HepG2 (cell line): ENCODE measurements around the gene ZFPM1. TPM values are rescaled to one million over a fixed set of nuclear protein-coding genes. Genes with fewer than 3 reads are reported as not detected.
A peak's percentile ranks its signal among the peaks of the same experiment; 100 is the strongest.

Source experiments
- ATAC-seq: fragments of 200-7000 bp; cut with Tn5 transposase; 3 replicates; pipeline ENCODE4 v1.9.1; 2020; ENCODE audit warnings: mild to moderate bottlenecking, moderate library complexity
- BruUV-seq: library from RNA; stranded (reverse); fragments of 400-500 nt; replicated peaks from 2 replicates; lab custom pipeline; 2021; lab: Mats Ljungman, UMichigan
- CTCF ChIA-PET: fragments of 300-600 bp; formaldehyde crosslinking; extraction: SDS; loops from one replicate; lab custom pipeline; 2021; ENCODE audit warnings: low total read pairs, inconsistent platforms, low intra/inter-chr PET ratio; lab: Yijun Ruan, JAX
- POLR2A ChIA-PET: fragments of 350-600 bp; sonication (Branson Sonifier 250); formaldehyde crosslinking; loops from one replicate; lab custom pipeline; 2020; ENCODE audit warnings: antibody characterized with exemption, inconsistent platforms; lab: Yijun Ruan, JAX
- DNase-seq: peaks from one replicate; pipeline ENCODE4 v3.0.0-alpha.2; 2015; ENCODE audit warnings: low spot score
- FAIRE-seq: peaks from 3 replicates; lab custom pipeline; 2011; peaks lifted over from hg19 to GRCh38; lab: Jason Lieb, UNC
- H2AFZ ChIP-seq: one replicate; pipeline ENCODE4 v1.6.1; 2011; ENCODE audit warnings: low read length, inconsistent platforms
- H3K27ac ChIP-seq: fragments of 300-600 bp; 3 replicates; pipeline ENCODE4 v1.8.0; 2011; ENCODE audit warnings: mixed run types, mild to moderate bottlenecking, mixed read lengths, low read length, inconsistent platforms; ENCODE audit not compliant: insufficient read depth; ENCODE audit errors: extremely low read length
- H3K27me3 ChIP-seq, 2 experiments: fragments of 200-600 bp in 1 of 2; 2 replicates in 1 of 2; 3 replicates in 1 of 2; pipeline versions ENCODE4 v1.6.0 to v1.8.0; 2011; ENCODE audit warnings: low read length in 2 of 2, mild to moderate bottlenecking in 2 of 2, moderate library complexity in 2 of 2, inconsistent platforms in 1 of 2; ENCODE audit not compliant: insufficient read depth in 2 of 2, control insufficient read depth in 1 of 2
- H3K36me3 ChIP-seq, 2 experiments: fragments of 200-600 bp in 1 of 2; replicated peaks in 1 of 2; 2 replicates in 1 of 2; 3 replicates in 1 of 2; pipeline versions ENCODE4 v1.5.1 to v1.8.0; 2011; ENCODE audit warnings: low read length in 2 of 2, inconsistent platforms in 1 of 2; ENCODE audit not compliant: insufficient read depth in 2 of 2, control insufficient read depth in 1 of 2
- H3K4me1 ChIP-seq: 2 replicates; pipeline ENCODE4 v1.5.1; 2012; ENCODE audit warnings: low read length, inconsistent platforms; ENCODE audit not compliant: insufficient read depth
- H3K4me2 ChIP-seq: 2 replicates; pipeline ENCODE4 v1.6.0; 2011; ENCODE audit warnings: low read depth, low read length, inconsistent platforms
- H3K4me3 ChIP-seq, 3 experiments: fragments of 200-600 bp in 1 of 3; sonication (generic), shearing (Covaris generic) in 1 of 3; replicated peaks in 1 of 3; 2 replicates each; pipeline ENCODE4 v1.5.1; 2011 to 2016; ENCODE audit warnings: low read length in 3 of 3, inconsistent platforms in 2 of 3, low read depth in 2 of 3, mild to moderate bottlenecking in 2 of 3, control low read depth in 1 of 3, mixed read lengths in 1 of 3; ENCODE audit not compliant: insufficient read depth in 1 of 3
- H3K79me2 ChIP-seq: one replicate; pipeline ENCODE4 v1.6.1; 2011; ENCODE audit warnings: low read length, inconsistent platforms; ENCODE audit not compliant: insufficient read depth
- H3K9ac ChIP-seq: 2 replicates; pipeline ENCODE4 v1.6.0; 2011; ENCODE audit warnings: mild to moderate bottlenecking, low read depth, low read length, inconsistent platforms; ENCODE audit not compliant: insufficient read depth
- H3K9me3 ChIP-seq: 2 replicates; pipeline ENCODE4 v1.5.1; 2012; ENCODE audit warnings: mild to moderate bottlenecking, low read length
- H4K20me1 ChIP-seq: 2 replicates; pipeline ENCODE4 v1.6.0; 2011; ENCODE audit warnings: inconsistent platforms, mild to moderate bottlenecking, low read length, moderate library complexity; ENCODE audit not compliant: insufficient read depth
- ESRRA ChIP-seq: sonication (generic); formaldehyde crosslinking; IDR thresholded peaks from 2 replicates; pipeline ENCODE4 v1.5.1; 2020; ENCODE audit warnings: mild to moderate bottlenecking, low read depth, missing genetic modification reagents
- EZH2 ChIP-seq: conservative IDR thresholded peaks from 2 replicates; pipeline ENCODE4 v1.6.1; 2012; ENCODE audit warnings: mild to moderate bottlenecking, low read depth, low read length, moderate library complexity
- MED8 ChIP-seq: sonication (generic); formaldehyde crosslinking; IDR thresholded peaks from 2 replicates; pipeline ENCODE4 v1.8.1; 2023; ENCODE audit warnings: mild to moderate bottlenecking, missing genetic modification reagents; ENCODE audit not compliant: insufficient replicate concordance
- MTA1 ChIP-seq: sonication (generic); formaldehyde crosslinking; IDR thresholded peaks from 2 replicates; pipeline ENCODE4 v1.4.0; 2020; ENCODE audit warnings: missing genetic modification reagents, mild to moderate bottlenecking, borderline replicate concordance
- MYPOP ChIP-seq: sonication (generic); formaldehyde crosslinking; IDR thresholded peaks from 2 replicates; pipeline ENCODE4 v1.8.1; 2023; ENCODE audit warnings: mild to moderate bottlenecking, moderate library complexity, missing genetic modification reagents
- ZFP36 ChIP-seq: fragments of 150-350 bp; IDR thresholded peaks from 2 replicates; pipeline ENCODE4 v1.6.1; 2018; ENCODE audit warnings: borderline replicate concordance, low read length, low read depth; ENCODE audit not compliant: partially characterized antibody
- ZNF670 ChIP-seq: sonication (generic); formaldehyde crosslinking; IDR thresholded peaks from 2 replicates; pipeline ENCODE4 v1.8.0; 2022; ENCODE audit warnings: mild to moderate bottlenecking, missing genetic modification reagents, borderline replicate concordance
- ZNF768 ChIP-seq: sonication (generic); formaldehyde crosslinking; IDR thresholded peaks from 2 replicates; pipeline ENCODE4 v1.4.0; 2020; ENCODE audit warnings: missing genetic modification reagents
- ZSCAN30 ChIP-seq: sonication (generic); formaldehyde crosslinking; IDR thresholded peaks from 2 replicates; pipeline ENCODE4 v1.5.0; 2020; ENCODE audit warnings: mild to moderate bottlenecking, missing genetic modification reagents
- WGBS: methylation state at CpG from one replicate; pipeline ENCODE4 v1.1.6; 2017; ENCODE audit warnings: low lambda C conversion rate; 5-methylcytosine and 5-hydroxymethylcytosine counted together
- in situ Hi-C: cut with HindIII; loops from 2 replicates; pipeline ENCODE4 v1.10.0; 2017; ENCODE audit warnings: low pct_unique_long_range_greater_than_20kb; ENCODE audit not compliant: extremely low pct_ligation_motif_present
- intact Hi-C: fragments of 100-400 bp; cut with micrococcal nuclease; formaldehyde crosslinking; loops from one replicate; pipeline ENCODE4 v1.10.0; 2022; ENCODE audit not compliant: unreplicated experiment
- polyA plus RNA-seq, 8 experiments: library from polyadenylated mRNA; depleted of rRNA in 3 of 8; stranded (reverse) in 7 of 8; unstranded in 1 of 8; fragments of >200 nt; fragmentation: Illumina TruSeq in 4 of 8; extraction: Trizol in 4 of 8; gene quantifications; 2 replicates each; pipeline versions ENCODE4 v1.2.1 to v1.2.3, GENCODE V29; 2011 to 2016; ENCODE audit warnings: low read depth in 4 of 8, missing spikeins in 1 of 8, mixed read lengths in 1 of 8; ENCODE audit not compliant: insufficient read depth in 1 of 8
- total RNA-seq, 5 experiments: library from RNA; depleted of rRNA; stranded (reverse); fragments of >200 nt; fragmentation: Illumina TruSeq; extraction: Trizol; gene quantifications; 2 replicates each; pipeline ENCODE4 v1.2.3, GENCODE V29; 2016; ENCODE audit warnings: low read depth in 1 of 5

ZFPM1 gene
- total and polyA plus RNA-seq, 2 of the 13 experiments (the other 11 are each of a cell fraction or from before 2014, with no cell fraction given), result 1.3 to 3.8 TPM

DNA sequence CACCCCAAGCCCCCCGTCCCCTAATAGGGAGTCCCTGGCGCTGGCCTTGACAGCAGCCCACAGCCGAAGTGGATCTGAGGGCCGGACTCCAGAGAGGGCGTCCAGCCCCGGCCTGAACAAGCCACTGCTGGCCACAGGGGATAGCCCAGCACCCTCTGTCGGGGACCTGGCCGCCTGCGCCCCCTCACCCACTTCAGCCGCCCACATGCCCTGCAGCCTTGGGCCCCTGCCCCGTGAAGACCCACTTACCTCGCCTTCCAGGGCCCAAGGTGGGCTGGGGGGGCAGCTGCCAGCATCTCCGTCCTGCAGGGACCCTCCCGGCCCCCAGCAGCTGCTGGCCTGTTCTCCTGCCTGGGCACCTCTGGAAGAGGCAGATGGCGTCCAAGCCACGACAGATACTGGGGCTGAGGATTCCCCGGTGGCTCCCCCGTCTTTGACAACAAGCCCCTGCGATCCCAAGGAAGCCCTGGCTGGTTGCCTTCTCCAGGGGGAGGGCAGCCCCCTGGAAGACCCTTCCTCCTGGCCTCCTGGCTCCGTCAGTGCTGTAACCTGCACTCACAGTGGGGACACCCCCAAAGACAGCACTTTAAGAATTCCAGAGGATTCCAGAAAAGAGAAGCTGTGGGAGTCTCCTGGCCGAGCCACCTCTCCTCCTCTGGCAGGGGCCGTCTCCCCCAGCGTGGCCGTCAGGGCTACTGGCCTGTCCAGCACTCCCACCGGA, 19.3 kb upstream of the ZFPM1 start:
- ChIA-PET POLR2A (no interaction called here), CTCF (no interaction called here)
- ATAC-seq (no peak), DNase-seq (no peak), FAIRE-seq (no peak)
- BruUV-seq, result no TSS peak
- Histone ChIP-seq H3K27me3 (peaks cover 62 to 97% of the 10 kb centered on the region in 2 experiments), H4K20me1 (peaks cover 8% of the 10 kb centered on the region; the same call in 1 of the 2 replicates), H3K79me2 (no peaks in the 10 kb centered on the region), H3K4me1 (no peaks in the 10 kb centered on the region), H3K9ac (no peak overlapping the region), H3K27ac (no peak overlapping the region), H3K9me3 (no peaks in the 10 kb centered on the region), H3K36me3 (no peaks in the 10 kb centered on the region), H3K4me3 (no peak overlapping the region), H3K4me2 (no peak overlapping the region), H2AFZ (no peak overlapping the region)
- in situ Hi-C loops, result loop anchor here (10.0 kb wide), 1 partner anchor 239 kb away; no protein-coding TSS in a partner anchor
- intact Hi-C loops, result no loop called here
- 9% methylated on average over 11 of the region's 25 CpGs for WGBS
- TF ChIP-seq EZH2 (peak; percentile 93; the same call in 1 of the 2 replicates), ESRRA (no peak), ZSCAN30 (CRISPR knock-in tag) (no peak), MTA1 (CRISPR knock-in tag) (0 out of 2 replicates have a peak, but pooled peaks have one; percentile 17)

- in situ Hi-C loops (loop anchor here (10.0 kb wide), 1 partner anchor 240 kb away; no protein-coding TSS in a partner anchor), intact Hi-C loops (no loop called here)
- Histone ChIP-seq H3K4me1 (no peaks in the 10 kb centered on the region), H4K20me1 (peaks cover 8% of the 10 kb centered on the region; the same call in 1 of the 2 replicates), H3K4me2 (no peak overlapping the region), H3K9ac (no peak overlapping the region), H2AFZ (no peak overlapping the region), H3K4me3 (no peak overlapping the region), H3K27ac (no peak overlapping the region), H3K27me3 (peaks cover 59 to 99% of the 10 kb centered on the region in 2 experiments), H3K36me3 (no peaks in the 10 kb centered on the region), H3K79me2 (no peaks in the 10 kb centered on the region), H3K9me3 (no peaks in the 10 kb centered on the region)
- ChIA-PET CTCF (no interaction called here), POLR2A (no interaction called here)
- FAIRE-seq (no peak), DNase-seq (no peak), ATAC-seq (no peak)
- 22% methylated on average over 8 of the region's 10 CpGs for WGBS
- TF ChIP-seq EZH2 (peak; percentile 91; the same call in 1 of the 2 replicates), ZNF670 (no peak), MYPOP (CRISPR knock-in tag) (no peak), ZNF768 (CRISPR knock-in tag) (no peak), ZFP36 (no peak), MED8 (CRISPR knock-in tag) (peak; percentile 7)
- no TSS peak for BruUV-seq
These were observed 18.8 kb upstream of the ZFPM1 start for GRCh38 chr16:88434353-88434690.
